CD4-positive, alpha-beta T cell treated with Interleukin-15 for 1 hour (primary cell): Measurements from ENCODE around the gene AUH.
"Not testable (repeated sequence)": the region's sequence is repeated elsewhere in the genome, so short reads cannot be mapped to it uniquely, and the experiment has no call there.

Source experiments
- DNase-seq: peaks from one replicate; pipeline ENCODE4 v3.0.0-alpha.2; 2020

Gene AUH

DNA sequence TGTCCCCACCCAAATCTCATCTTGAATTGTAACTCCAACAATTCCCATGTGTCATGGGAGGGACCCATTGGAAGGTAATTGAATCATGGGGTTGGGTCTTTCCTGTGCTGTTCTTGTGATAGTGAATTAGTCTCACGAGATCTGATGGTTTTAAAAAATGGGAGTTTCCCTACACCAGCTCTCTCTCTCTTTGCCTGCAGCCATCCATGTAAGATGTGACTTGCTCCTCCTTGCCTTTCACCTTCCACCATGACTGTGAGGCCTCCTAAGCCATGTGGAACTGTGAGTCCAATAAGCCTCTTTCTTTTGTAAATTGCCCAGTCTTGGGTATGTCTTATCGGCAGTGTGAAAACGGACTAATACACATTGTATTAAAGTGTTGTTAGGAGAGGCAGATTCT, 16.3 kb upstream of the AUH start:
- DNase-seq, result not testable (repeated sequence)

GRCh38 chr9:91376239-91376638, 14.5 kb upstream of the AUH start:
- no peak for DNase-seq

- DNase-seq, result no peak
Measured at GRCh38 chr9:91374939-91375338, 13.2 kb upstream of the AUH start.

- no peak for DNase-seq
Measured at GRCh38 chr9:91371894-91372293, 10.2 kb upstream of the AUH start.

DNA sequence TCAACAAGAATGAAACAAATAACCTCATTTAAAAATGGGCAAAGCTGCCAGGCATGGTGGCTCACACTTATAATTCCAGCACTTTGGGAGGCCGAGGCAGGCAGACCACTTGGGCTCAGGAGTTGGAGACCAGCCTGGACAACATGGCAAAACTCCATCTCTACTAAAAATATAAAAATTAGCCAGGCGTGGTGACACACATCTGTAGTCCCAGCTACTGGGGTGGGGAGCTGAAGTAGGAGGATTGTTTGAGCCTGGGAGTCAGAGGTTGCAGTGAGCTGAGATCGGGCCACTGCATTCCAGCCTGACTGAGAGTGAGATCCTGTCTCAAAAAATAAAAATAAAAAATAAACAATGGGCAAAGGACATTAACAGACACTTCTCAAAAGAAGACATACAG, 8.3 kb upstream of the AUH start:
- DNase-seq, result not testable (repeated sequence)

DNA sequence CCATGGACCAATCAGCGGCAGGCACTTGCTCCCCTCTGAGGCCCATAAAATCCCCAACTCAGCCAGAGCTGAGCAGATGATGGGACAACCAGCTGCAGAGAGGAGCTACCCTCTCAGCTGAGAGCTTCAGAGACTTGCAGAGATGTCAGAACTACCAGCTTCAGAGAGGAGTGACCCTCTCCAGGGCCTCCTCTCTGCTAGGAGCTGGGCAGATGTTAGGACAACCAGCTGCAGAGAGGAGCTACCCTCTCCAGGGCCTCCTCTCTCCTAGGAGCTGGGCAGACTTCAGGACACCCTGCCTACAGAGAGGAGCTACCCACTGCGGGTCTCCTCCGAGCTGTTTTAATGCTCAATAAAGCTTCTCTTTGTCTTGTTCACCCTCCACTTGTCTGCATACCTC, 3.0 kb upstream of the AUH start:
- DNase-seq, result no peak

GRCh38 chr9:91364005-91364404, 2.3 kb upstream of the AUH start:
- DNase-seq, result no peak

GRCh38 chr9:91362051-91362611, 413 bp upstream of the AUH start:
- no peak for DNase-seq

GRCh38 chr9:91360551-91361290, 997 bp downstream of the AUH start:
- no peak for DNase-seq

DNA sequence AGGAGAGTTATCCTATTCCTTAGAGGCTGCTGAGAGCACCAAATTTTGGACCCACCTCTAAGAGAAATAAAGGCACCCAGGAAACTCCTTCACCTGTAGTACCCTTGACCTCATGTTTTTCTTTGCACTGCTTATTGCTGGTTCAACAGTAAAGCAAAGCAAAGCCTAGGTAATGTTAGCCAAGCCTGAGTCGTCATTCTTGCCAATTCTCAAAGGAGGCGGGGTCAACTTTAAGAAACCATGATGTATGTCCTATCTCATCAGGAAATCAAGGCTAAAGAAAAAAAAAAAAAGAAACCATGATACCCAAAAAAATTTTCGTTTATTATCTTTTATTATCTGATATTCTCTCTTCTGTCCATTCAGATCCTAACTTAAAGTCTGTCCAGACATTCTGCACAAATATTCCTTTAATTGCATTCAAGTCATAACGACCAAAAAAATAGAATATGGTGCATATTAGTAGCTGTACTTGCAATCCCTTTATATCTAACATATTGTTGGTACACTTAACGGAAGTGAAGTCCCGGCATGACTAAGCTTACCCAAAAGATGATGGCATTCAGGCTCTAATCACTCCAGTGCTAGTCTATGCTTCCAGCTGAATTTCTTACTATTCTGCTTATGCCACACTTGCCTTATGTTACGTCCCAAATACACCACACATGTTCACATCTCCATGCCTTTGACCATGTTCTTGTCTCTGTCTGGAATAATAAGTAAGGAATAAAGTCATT, 1.8 kb downstream of the AUH start:
- no peak for DNase-seq

DNA sequence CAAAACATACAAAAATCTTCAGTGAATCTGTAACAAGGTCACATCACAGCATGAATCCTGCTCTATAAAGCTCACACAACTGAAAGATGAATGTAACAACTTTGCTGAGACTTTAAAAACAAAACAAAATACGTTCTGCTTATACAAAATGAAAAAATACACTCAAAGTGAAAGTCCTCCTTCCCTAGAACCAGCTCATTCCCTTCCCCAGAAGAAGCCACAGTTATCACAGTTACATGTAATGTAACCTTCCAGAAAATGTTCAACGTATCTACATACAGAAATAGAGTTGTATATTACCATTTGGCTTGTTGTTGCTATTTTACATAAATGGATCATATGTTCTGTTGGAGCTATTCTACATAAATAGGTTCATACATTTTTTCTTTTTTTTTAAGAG, 2.6 kb downstream of the AUH start:
- no peak for DNase-seq

GRCh38 chr9:91354881-91355280, 6.8 kb downstream of the AUH start:
- DNase-seq, result no peak

GRCh38 chr9:91349115-91349555, 12.6 kb downstream of the AUH start:
- DNase-seq, result no peak

DNA sequence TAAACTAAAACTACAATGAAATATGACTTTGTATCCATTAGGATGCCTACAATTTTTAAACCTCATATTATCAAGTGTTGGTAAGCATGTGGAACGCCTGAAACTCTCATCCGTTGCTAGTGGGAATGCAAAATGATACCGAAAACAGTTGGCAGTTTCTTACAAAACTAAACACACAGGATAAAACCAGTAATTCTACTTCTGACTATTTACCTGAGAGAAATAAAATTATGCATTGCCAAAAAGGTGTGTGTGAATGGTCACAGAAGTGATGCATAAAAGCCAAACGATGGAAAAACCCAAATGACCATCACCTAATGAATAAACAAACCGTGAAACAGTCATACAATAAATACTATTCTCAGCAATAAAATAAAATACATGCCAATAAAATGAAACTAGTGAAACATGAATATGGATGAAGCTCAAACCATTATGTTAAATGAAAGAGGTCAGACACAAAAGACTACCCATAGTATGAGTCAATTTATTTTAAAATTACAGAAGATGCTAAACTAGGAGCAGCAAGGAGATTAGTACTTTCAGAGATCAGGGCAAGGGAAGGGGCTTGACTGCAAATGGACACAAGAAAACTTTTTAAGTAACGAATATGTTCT, 13.4 kb downstream of the AUH start:
- no peak for DNase-seq

GRCh38 chr9:91347377-91347776, 14.3 kb downstream of the AUH start:
- DNase-seq, result no peak

DNA sequence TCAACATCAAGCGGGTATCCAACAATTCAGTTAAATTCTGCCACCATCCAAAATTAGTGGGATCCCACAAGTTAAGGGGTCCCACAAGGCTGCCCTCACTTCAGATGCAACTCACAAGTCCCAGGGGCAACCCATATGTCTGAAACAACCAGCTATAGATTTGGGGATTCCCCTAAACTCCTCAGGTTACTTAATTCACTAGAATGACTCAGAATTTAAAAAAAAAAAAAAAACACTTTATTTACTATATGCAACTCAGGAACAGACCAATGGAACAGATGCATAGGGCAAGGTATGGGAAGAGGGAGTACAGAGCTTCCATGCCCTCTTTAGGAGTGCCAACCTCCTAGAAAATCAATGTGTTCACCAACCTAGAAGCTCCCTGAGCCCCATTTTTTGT, 15.1 kb downstream of the AUH start:
- DNase-seq, result no peak

DNA sequence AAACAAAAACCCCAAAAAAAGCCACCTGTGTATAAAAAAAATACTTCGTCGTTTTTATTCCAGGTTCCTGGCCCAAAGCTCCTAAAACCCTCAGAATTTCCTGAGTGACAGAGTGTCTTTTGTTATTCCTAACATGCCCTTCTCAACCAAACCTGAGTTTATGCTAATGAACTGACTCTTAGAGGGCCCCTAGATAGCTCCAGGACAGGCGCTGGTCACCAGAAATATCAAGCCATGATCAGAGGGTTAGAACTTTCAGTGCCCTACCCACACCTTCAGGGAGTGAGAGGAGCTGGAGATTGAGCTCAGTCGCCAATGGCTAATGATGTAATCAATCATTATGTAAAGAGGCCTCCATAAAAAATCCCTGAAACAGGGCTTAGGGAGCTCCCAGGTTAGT, 15.7 kb downstream of the AUH start:
- DNase-seq, result no peak

- DNase-seq, result no peak
Measured at GRCh38 chr9:91342575-91342974, 19.1 kb downstream of the AUH start.

DNA sequence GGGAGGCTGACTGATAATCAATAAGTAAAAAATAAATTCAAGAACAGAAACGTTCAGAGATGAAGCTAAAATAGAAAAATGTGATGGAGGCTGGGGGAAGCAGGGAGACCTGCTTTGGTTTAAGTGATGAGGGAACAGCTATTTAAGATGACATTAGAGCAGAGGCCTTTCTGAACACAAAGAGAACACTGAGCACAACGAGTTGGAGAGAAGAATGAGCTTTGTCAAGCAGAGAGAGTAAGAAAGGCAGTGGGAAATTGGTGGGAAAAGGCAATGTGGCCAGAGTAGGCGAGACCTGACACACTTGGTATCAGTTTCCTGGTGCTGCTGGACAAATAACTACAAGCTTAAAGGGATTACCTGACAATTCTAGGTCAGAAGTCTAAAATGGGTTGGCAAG, 20.0 kb downstream of the AUH start:
- no peak for DNase-seq

- DNase-seq, result no peak
Measured at GRCh38 chr9:91341258-91341746, 20.4 kb downstream of the AUH start.

DNA sequence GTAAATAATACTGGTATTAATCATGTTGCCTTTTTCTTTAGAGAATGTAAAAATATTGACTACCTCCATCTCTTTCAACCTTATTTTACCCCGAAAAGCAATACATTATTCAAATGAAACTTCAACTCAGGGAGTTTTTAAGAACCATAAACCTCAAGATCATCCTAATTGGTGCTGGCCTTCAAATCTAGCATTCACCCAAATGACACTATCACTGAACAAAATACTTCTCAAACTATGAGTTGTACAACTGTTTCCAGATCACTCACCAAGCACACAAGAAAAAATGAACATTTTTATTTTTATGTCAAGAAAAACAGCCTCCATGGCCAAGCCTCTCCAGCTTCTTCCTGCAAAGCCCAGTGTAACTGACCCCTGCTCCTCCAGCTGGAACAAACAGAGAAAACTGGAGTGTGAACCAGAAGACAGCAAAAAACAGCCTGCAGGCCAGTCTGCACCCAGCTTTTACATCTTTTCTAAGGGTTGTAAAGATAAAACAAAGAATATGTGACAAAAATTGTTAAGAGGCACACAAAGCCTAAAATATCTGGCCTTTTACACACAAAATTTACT, 21.2 kb downstream of the AUH start:
- DNase-seq, result no peak

- DNase-seq, result no peak
Measured at GRCh38 chr9:91338681-91339080, 23.0 kb downstream of the AUH start.

DNA sequence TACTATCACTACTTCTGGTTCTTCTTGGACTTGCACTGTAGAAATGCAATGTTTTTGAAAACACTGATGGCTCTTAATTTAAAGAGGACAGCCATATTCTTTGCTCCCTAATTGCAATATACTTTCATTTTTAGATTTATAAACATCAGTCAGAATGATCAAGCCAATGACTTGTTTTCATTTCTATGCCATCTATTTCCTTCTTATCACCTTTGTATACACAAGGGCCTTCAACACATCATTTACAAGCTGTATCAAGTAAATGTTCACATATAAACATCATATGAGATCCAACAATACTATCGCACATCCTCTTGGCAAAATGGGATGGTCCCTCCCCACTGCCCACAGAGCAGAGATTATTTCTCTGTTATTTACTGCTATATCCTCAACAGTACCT, 24.9 kb downstream of the AUH start:
- no peak for DNase-seq
